Ovary (tissue), 3 donors: Measurements from ENCODE around the gene NAALADL2.
"Not testable (repeated sequence)": the region's sequence is repeated elsewhere in the genome, so short reads cannot be mapped to it uniquely, and the experiment has no call there.

Experiments
- POLR2A ChIP-seq: fragments of 450-650 bp; IDR thresholded peaks from one replicate; pipeline ENCODE4 v1.6.1; 2017; ENCODE audit warnings: antibody characterized with exemption, mild to moderate bottlenecking, moderate library complexity
- TF ChIP-seq, protein P1 (sequence below), 3 donors: fragments of 450-650 bp in 2 of 3; fragments of 200-600 bp in 1 of 3; IDR thresholded peaks; one replicate each; pipeline versions ENCODE4 v1.5.1 to v1.8.0; 2016 to 2022; ENCODE audit warnings: antibody characterized with exemption in 3 of 3, mild to moderate bottlenecking in 1 of 3
- donor health status: DM: no; HTN: no; CAD: no.

DNA sequence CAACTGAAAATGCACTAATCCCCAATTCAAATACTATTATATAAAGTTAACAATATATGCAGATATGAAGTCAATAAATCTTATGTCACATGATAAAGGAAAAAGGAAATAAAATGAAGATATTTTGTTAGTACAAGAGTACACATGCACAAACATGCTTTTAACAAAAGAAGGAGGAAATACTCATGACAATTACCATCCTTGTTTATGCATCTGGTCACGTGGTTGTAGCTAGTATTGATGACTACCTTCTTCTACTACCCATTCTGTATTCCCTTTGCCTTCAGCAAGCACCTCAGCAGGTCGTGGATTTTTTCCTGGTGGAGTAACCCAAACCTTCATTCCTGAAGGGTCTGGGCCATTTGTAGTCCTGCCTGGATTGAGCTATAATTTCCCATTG, 669.6 kb downstream of the NAALADL2 start:
- TF ChIP-seq, protein P1, sequence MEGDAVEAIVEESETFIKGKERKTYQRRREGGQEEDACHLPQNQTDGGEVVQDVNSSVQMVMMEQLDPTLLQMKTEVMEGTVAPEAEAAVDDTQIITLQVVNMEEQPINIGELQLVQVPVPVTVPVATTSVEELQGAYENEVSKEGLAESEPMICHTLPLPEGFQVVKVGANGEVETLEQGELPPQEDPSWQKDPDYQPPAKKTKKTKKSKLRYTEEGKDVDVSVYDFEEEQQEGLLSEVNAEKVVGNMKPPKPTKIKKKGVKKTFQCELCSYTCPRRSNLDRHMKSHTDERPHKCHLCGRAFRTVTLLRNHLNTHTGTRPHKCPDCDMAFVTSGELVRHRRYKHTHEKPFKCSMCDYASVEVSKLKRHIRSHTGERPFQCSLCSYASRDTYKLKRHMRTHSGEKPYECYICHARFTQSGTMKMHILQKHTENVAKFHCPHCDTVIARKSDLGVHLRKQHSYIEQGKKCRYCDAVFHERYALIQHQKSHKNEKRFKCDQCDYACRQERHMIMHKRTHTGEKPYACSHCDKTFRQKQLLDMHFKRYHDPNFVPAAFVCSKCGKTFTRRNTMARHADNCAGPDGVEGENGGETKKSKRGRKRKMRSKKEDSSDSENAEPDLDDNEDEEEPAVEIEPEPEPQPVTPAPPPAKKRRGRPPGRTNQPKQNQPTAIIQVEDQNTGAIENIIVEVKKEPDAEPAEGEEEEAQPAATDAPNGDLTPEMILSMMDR (IDR thresholded peaks at IDR 0.05), result not testable (repeated sequence)
- TF ChIP-seq POLR2A, result not testable (repeated sequence)
